ENCODE data around the gene CABP2. TPM values are rescaled to one million over a fixed set of nuclear protein-coding genes. Genes with fewer than 3 reads are reported as not detected.

CABP2 gene
- total RNA-seq, 1 experiment from 2014 or later = not detected

DNA sequence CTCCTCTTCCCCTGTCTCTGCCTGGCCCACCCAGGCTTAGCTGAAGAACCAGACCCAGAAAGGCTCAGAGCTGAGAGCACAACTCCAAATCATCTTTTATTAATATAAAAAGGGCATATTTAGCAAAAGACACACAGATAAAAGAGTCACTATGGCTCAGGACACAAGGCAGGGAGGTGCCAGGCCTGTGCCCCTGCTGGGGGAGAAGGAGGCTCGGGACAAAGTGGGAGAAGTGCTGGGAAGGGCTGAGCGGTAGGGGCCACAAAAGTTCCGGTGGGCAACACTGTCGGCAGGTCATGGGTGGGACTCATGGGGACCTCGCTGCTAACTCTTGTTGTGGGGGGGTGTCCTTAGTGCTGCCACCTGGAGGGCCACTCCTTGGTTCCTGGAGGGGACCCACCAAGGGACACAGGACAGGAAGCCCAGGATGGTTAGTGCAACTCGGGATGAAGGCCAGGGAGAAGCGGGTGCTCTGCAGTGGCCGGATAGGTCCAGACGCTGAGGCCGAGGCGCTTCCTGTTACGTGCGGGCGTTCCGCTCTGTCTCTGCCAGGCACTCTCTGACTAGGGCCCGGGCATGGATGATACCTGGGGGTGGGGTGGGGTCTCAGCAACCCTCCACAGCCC, 16.7 kb downstream of the CABP2 start:
- H3K36me3 ChIP-seq (ENCODE audit: insufficient read depth, low read length, poor library complexity, severe bottlenecking) = peaks cover 4% of the 10 kb centered on the region
- H3K9me3 ChIP-seq (ENCODE audit: low read depth, low read length, poor library complexity, severe bottlenecking) = no peaks in the 10 kb centered on the region
- ChIA-PET CTCF (no interaction called here), POLR2A (ENCODE audit: low non-redundant PET) (no interaction called here)
- no peak for DNase-seq (ENCODE audit: low spot score)
- intact Hi-C loops (cut with micrococcal nuclease; ENCODE audit: unreplicated experiment) = loop anchor here (5.0 kb wide), 2 partner anchors 114 to 154 kb away; partner anchors contain the start of genes POLD4 and RAD9A
- H3K4me1 ChIP-seq (ENCODE audit: insufficient read depth, low read length, poor library complexity, severe bottlenecking) = peaks cover 34% of the 10 kb centered on the region
- no peaks in the 10 kb centered on the region for H3K27me3 ChIP-seq (replicated peaks; ENCODE audit: insufficient read depth, low read depth, low read length, poor library complexity)
- H3K4me3 ChIP-seq (ENCODE audit: low read depth, low read length, poor library complexity, severe bottlenecking) = peak overlapping the region; percentile 70
- H3K27ac ChIP-seq (ENCODE audit: low read depth, low read length, poor library complexity, severe bottlenecking) = no peak overlapping the region
- no TSS peak for BruUV-seq (replicated peaks)
- TF ChIP-seq, protein P1, sequence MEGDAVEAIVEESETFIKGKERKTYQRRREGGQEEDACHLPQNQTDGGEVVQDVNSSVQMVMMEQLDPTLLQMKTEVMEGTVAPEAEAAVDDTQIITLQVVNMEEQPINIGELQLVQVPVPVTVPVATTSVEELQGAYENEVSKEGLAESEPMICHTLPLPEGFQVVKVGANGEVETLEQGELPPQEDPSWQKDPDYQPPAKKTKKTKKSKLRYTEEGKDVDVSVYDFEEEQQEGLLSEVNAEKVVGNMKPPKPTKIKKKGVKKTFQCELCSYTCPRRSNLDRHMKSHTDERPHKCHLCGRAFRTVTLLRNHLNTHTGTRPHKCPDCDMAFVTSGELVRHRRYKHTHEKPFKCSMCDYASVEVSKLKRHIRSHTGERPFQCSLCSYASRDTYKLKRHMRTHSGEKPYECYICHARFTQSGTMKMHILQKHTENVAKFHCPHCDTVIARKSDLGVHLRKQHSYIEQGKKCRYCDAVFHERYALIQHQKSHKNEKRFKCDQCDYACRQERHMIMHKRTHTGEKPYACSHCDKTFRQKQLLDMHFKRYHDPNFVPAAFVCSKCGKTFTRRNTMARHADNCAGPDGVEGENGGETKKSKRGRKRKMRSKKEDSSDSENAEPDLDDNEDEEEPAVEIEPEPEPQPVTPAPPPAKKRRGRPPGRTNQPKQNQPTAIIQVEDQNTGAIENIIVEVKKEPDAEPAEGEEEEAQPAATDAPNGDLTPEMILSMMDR (conservative IDR thresholded peaks at IDR 0.05; ENCODE audit: low read depth, low read length) = 0 out of 2 replicates have a peak, but pooled peaks have one; percentile 13
- no peak for TF ChIP-seq EZH2 (IDR thresholded peaks at IDR 0.05; ENCODE audit: borderline replicate concordance, low read depth, low read length, poor library complexity, severe bottlenecking)

DNA sequence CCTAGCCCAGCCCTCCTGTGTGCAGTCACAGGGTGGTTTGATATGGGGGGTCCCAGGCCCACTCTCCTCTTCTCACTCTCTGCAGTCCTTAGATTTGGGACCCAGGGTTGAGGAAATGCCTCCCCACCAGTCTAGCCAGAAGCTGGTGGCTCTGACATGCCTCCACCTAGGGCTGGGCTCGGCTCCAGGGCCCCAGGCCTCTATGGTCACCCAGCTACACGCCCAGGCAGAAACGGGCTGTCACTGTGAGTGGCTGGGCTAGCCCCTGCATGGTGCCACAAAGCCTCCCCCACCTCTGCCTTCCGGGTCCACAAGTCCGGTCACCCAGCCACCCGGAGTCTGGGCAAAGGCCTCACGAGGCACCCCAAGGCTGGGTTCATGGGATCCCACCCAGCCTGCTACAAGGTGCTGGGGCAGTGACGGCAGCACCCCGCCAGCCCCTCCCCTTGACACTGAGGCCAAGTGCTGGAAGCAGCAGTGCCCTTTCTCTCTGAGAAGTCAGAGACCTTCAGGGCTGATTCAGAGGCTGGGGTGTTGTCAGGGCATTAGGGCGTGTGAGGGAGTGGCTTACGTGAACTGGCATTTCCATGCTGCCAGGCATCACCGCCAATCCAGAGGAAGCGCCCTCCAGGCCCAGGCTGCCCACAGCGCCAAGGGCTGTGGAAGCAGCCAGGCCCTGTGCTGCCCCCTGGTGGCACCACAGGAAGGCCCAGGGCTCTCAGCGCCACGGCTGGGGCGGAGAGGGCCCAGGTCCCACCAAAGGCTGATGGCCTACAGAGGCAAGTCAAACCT, 17.4 kb downstream of the CABP2 start:
- Histone ChIP-seq H3K9me3 (ENCODE audit: low read depth, low read length, poor library complexity, severe bottlenecking) (no peaks in the 10 kb centered on the region), H3K36me3 (ENCODE audit: insufficient read depth, low read length, poor library complexity, severe bottlenecking) (peaks cover 4% of the 10 kb centered on the region), H3K4me3 (ENCODE audit: low read depth, low read length, poor library complexity, severe bottlenecking) (peak overlapping the region; percentile 75), H3K27me3 (replicated peaks; ENCODE audit: insufficient read depth, low read depth, low read length, poor library complexity) (no peaks in the 10 kb centered on the region), H3K27ac (ENCODE audit: low read depth, low read length, poor library complexity, severe bottlenecking) (peak overlapping the region; percentile 55), H3K4me1 (ENCODE audit: insufficient read depth, low read length, poor library complexity, severe bottlenecking) (peaks cover 39% of the 10 kb centered on the region)
- no TSS peak for BruUV-seq (replicated peaks)
- ChIA-PET CTCF (no interaction called here), POLR2A (ENCODE audit: low non-redundant PET) (no interaction called here)
- TF ChIP-seq, protein P1 (conservative IDR thresholded peaks at IDR 0.05; ENCODE audit: low read depth, low read length) = peak; percentile 99
- TF ChIP-seq EZH2 (IDR thresholded peaks at IDR 0.05; ENCODE audit: borderline replicate concordance, low read depth, low read length, poor library complexity, severe bottlenecking) = no peak
- intact Hi-C loops (cut with micrococcal nuclease; ENCODE audit: unreplicated experiment) = loop anchor here (5.0 kb wide), 2 partner anchors 114 to 154 kb away; partner anchors contain the start of genes POLD4 and RAD9A
- DNase-seq (ENCODE audit: low spot score) = peak; percentile 95

DNA sequence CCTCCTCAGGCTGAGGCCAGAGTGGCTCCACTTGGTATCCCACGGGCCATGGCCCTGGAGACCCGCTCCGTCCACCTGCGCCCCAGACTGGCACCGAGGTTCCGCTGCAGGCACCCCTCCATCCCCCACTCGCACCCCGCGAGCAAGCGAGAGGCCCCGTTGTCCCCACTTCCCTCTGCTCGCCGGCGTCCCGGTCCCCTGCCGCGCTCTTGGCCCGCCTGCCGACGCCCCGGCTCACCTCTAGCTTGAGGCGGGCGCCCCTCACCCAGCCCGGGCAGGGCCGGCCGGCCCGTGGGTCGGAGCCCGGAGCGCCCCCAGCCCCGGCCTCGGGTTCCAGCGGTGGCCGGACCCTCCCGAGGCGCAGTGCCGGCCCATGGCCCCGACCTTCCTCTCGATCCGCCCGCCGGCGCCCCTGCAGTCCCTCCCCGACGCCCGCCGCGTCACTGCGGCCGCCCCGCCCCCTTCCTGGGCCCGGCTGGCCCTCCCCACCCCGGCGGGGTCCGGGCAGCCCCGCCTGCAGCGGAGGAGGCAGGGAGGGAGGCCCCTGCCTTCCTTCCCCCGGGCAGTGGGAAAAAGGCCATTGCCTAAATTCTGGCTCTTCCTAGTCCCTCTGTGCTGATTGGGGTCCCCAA, 18.2 kb downstream of the CABP2 start, which contains the start of gene PITPNM1:
Gene PITPNM1, minus strand, starts transcription at position 414 of the 632 bp plus-strand sequence. CDS start 1,183 bp downstream, outside the sequence.
- peaks cover 46% of the 10 kb centered on the region for H3K4me1 ChIP-seq (ENCODE audit: insufficient read depth, low read length, poor library complexity, severe bottlenecking)
- intact Hi-C loops (cut with micrococcal nuclease; ENCODE audit: unreplicated experiment) = loop anchor here (5.0 kb wide), 2 partner anchors 113 to 153 kb away; partner anchors contain the start of genes POLD4 and RAD9A
- H3K4me3 ChIP-seq (ENCODE audit: low read depth, low read length, poor library complexity, severe bottlenecking) = peak within 1 kb of the TSS; percentile 75
- H3K27ac ChIP-seq (ENCODE audit: low read depth, low read length, poor library complexity, severe bottlenecking) = peak within 1 kb of the TSS; percentile 55
- H3K9me3 ChIP-seq (ENCODE audit: low read depth, low read length, poor library complexity, severe bottlenecking) = no peaks in the 10 kb centered on the region
- POLR2A ChIA-PET (ENCODE audit: low non-redundant PET) = no interaction called here
- CTCF ChIA-PET = no interaction called here
- BruUV-seq (replicated peaks) = no TSS peak
- no peaks in the 10 kb centered on the region for H3K27me3 ChIP-seq (replicated peaks; ENCODE audit: insufficient read depth, low read depth, low read length, poor library complexity)
- DNase-seq (ENCODE audit: low spot score) = peak; percentile 81
- TF ChIP-seq, protein P1 (conservative IDR thresholded peaks at IDR 0.05; ENCODE audit: low read depth, low read length) = no peak
- TF ChIP-seq EZH2 (IDR thresholded peaks at IDR 0.05; ENCODE audit: borderline replicate concordance, low read depth, low read length, poor library complexity, severe bottlenecking) = no peak
- H3K36me3 ChIP-seq (ENCODE audit: insufficient read depth, low read length, poor library complexity, severe bottlenecking) = peaks cover 4% of the 10 kb centered on the region
